HepG2 (cell line): ENCODE measurements around the gene PCP4L1. TPM values are rescaled to one million over a fixed set of nuclear protein-coding genes. Genes with fewer than 3 reads are reported as not detected.
A peak's percentile ranks its signal among the peaks of the same experiment; 100 is the strongest.

Source experiments
- KDM2A ChIP-seq: sonication (generic); formaldehyde crosslinking; IDR thresholded peaks from 2 replicates; pipeline ENCODE4 v1.4.0; 2020; ENCODE audit warnings: low read depth, missing genetic modification reagents, borderline replicate concordance
- KLF6 ChIP-seq: IDR thresholded peaks from 2 replicates; pipeline ENCODE4 v1.8.0; 2016; ENCODE audit warnings: missing biosample characterization, missing genetic modification reagents
- MZF1 ChIP-seq: sonication (generic); formaldehyde crosslinking; IDR thresholded peaks from 2 replicates; pipeline ENCODE4 v1.8.1; 2023; ENCODE audit warnings: mild to moderate bottlenecking, missing genetic modification reagents, borderline replicate concordance
- SP5 ChIP-seq: IDR thresholded peaks from 2 replicates; pipeline ENCODE4 v1.6.1; 2016; ENCODE audit warnings: low read depth, borderline replicate concordance
- ZBTB40 ChIP-seq, 2 experiments: fragments of 450-650 bp in 1 of 2; sonication (generic) in 1 of 2; formaldehyde crosslinking in 1 of 2; IDR thresholded peaks; 2 replicates each; pipeline versions ENCODE4 v1.6.1 to v1.8.0; 2016 to 2022; ENCODE audit warnings: antibody characterized with exemption in 1 of 2, mild to moderate bottlenecking in 1 of 2, missing genetic modification reagents in 1 of 2
- ZNF280B ChIP-seq: sonication (generic); formaldehyde crosslinking; IDR thresholded peaks from 2 replicates; pipeline ENCODE4 v1.5.0; 2020; ENCODE audit warnings: missing genetic modification reagents, mild to moderate bottlenecking, borderline replicate concordance
- ZNF761 ChIP-seq: sonication (generic); formaldehyde crosslinking; conservative IDR thresholded peaks from 2 replicates; pipeline ENCODE4 v1.4.0; 2020; ENCODE audit warnings: mild to moderate bottlenecking, missing genetic modification reagents
- ZSCAN31 ChIP-seq: sonication (generic); formaldehyde crosslinking; IDR thresholded peaks from 2 replicates; pipeline ENCODE4 v1.5.0; 2020; ENCODE audit warnings: low read depth, mild to moderate bottlenecking, missing genetic modification reagents
- polyA plus RNA-seq, 8 experiments: library from polyadenylated mRNA; depleted of rRNA in 3 of 8; stranded (reverse) in 7 of 8; unstranded in 1 of 8; fragments of >200 nt; fragmentation: Illumina TruSeq in 4 of 8; extraction: Trizol in 4 of 8; gene quantifications; 2 replicates each; pipeline versions ENCODE4 v1.2.1 to v1.2.3, GENCODE V29; 2011 to 2016; ENCODE audit warnings: low read depth in 4 of 8, missing spikeins in 1 of 8, mixed read lengths in 1 of 8; ENCODE audit not compliant: insufficient read depth in 1 of 8
- total RNA-seq, 5 experiments: library from RNA; depleted of rRNA; stranded (reverse); fragments of >200 nt; fragmentation: Illumina TruSeq; extraction: Trizol; gene quantifications; 2 replicates each; pipeline ENCODE4 v1.2.3, GENCODE V29; 2016; ENCODE audit warnings: low read depth in 1 of 5
- TF ChIP-seq, protein P1 (sequence below): sonication (generic); formaldehyde crosslinking; IDR thresholded peaks from 2 replicates; pipeline ENCODE4 v1.4.0; 2020; ENCODE audit warnings: mild to moderate bottlenecking, missing genetic modification reagents, borderline replicate concordance
- TF ChIP-seq, protein P2 (sequence below): sonication (generic); formaldehyde crosslinking; IDR thresholded peaks from 2 replicates; pipeline ENCODE4 v1.9.0; 2021; ENCODE audit warnings: missing genetic modification reagents, borderline replicate concordance

Gene PCP4L1
- total and polyA plus RNA-seq, 2 of the 13 experiments (the other 11 are each of a cell fraction or from before 2014, with no cell fraction given): 0.28 TPM; not detected in 1

DNA sequence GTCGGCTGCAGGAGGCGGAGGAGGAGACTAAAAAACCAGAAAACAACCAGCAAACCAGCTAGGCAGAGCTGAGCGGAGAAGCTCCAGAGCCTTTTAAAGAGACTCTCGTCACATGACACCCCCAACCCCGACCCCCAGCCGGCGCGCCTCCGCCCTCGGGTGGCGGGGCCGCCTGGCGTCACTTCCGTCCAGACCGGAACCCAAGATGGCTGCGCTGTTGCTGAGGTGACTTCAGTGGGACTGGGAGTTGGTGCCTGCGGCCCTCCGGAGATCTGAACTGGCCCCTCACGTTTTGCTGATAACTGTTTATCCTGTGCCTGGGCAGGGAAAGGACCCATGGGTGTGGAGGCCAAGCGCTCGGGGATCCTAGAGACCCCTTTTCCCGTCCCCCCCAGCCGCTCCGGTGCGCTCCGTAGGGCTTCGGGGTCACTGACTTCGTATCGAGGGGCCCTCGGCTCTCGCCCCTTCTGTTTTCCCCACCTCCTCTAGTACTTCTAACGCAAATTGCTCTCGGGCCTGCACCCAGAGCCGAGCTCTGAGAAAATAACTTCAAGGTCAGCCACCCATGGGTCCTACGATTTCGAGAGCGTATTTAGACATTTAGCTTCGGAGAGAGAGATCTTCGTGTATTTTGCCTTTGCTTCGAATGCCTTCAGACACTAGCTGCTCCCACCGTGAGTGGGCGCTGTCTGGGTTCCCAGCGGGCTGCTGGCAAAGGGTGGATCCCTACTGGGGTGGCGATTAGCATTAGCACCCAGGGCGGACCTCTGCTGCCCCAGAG lies 55.8 kb downstream of the PCP4L1 start, which contains the start of gene SDHC (continued):
- TF ChIP-seq ZSCAN31 (CRISPR knock-in tag) (peak; percentile 69; the same call in 1 of the 2 replicates), KLF6 (CRISPR knock-in tag) (peak; percentile 59; the same call in 1 of the 2 replicates), ZNF280B (CRISPR knock-in tag) (no peak), MZF1 (no peak), ZNF761 (CRISPR knock-in tag) (no peak), KDM2A (peak; percentile 78), SP5 (CRISPR knock-in tag) (peak; percentile 52; the same call in 1 of the 2 replicates), ZBTB40 (IDR thresholded peaks at IDR 0.05) (no peak; the same call in 1 of the 2 replicates), ZBTB40 (CRISPR knock-in tag; IDR thresholded peaks at IDR 0.05) (no peak)
- TF ChIP-seq, protein P1, sequence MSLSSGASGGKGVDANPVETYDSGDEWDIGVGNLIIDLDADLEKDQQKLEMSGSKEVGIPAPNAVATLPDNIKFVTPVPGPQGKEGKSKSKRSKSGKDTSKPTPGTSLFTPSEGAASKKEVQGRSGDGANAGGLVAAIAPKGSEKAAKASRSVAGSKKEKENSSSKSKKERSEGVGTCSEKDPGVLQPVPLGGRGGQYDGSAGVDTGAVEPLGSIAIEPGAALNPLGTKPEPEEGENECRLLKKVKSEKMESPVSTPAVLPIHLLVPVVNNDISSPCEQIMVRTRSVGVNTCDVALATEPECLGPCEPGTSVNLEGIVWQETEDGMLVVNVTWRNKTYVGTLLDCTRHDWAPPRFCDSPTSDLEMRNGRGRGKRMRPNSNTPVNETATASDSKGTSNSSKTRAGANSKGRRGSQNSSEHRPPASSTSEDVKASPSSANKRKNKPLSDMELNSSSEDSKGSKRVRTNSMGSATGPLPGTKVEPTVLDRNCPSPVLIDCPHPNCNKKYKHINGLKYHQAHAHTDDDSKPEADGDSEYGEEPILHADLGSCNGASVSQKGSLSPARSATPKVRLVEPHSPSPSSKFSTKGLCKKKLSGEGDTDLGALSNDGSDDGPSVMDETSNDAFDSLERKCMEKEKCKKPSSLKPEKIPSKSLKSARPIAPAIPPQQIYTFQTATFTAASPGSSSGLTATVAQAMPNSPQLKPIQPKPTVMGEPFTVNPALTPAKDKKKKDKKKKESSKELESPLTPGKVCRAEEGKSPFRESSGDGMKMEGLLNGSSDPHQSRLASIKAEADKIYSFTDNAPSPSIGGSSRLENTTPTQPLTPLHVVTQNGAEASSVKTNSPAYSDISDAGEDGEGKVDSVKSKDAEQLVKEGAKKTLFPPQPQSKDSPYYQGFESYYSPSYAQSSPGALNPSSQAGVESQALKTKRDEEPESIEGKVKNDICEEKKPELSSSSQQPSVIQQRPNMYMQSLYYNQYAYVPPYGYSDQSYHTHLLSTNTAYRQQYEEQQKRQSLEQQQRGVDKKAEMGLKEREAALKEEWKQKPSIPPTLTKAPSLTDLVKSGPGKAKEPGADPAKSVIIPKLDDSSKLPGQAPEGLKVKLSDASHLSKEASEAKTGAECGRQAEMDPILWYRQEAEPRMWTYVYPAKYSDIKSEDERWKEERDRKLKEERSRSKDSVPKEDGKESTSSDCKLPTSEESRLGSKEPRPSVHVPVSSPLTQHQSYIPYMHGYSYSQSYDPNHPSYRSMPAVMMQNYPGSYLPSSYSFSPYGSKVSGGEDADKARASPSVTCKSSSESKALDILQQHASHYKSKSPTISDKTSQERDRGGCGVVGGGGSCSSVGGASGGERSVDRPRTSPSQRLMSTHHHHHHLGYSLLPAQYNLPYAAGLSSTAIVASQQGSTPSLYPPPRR (CRISPR knock-in tag): no peak
- TF ChIP-seq, protein P2, sequence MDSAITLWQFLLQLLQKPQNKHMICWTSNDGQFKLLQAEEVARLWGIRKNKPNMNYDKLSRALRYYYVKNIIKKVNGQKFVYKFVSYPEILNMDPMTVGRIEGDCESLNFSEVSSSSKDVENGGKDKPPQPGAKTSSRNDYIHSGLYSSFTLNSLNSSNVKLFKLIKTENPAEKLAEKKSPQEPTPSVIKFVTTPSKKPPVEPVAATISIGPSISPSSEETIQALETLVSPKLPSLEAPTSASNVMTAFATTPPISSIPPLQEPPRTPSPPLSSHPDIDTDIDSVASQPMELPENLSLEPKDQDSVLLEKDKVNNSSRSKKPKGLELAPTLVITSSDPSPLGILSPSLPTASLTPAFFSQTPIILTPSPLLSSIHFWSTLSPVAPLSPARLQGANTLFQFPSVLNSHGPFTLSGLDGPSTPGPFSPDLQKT (CRISPR knock-in tag): 0 out of 2 replicates have a peak, but pooled peaks have one; percentile 1
